KOPT-K1 (cell line): ENCODE data around the gene COPS7B.

Experiments used
- H3K27ac ChIP-seq: fragments of 200-600 bp; sonication (generic); 2 replicates; pipeline ENCODE4 v1.5.1; 2016; ENCODE audit warnings: antibody characterized with exemption, mild to moderate bottlenecking, low read depth, low read length; ENCODE audit not compliant: poor library complexity, severe bottlenecking
- H3K36me3 ChIP-seq: fragments of 200-600 bp; sonication (generic); 2 replicates; pipeline ENCODE4 v1.5.1; 2017; ENCODE audit warnings: antibody characterized with exemption, mild to moderate bottlenecking, low read length, moderate library complexity; ENCODE audit not compliant: insufficient read depth
- H3K9me3 ChIP-seq: fragments of 200-600 bp; sonication (generic); 2 replicates; pipeline ENCODE4 v1.5.1; 2017; ENCODE audit warnings: antibody characterized with exemption, low read length, mild to moderate bottlenecking; ENCODE audit not compliant: insufficient read depth, poor library complexity, severe bottlenecking

Gene COPS7B

DNA sequence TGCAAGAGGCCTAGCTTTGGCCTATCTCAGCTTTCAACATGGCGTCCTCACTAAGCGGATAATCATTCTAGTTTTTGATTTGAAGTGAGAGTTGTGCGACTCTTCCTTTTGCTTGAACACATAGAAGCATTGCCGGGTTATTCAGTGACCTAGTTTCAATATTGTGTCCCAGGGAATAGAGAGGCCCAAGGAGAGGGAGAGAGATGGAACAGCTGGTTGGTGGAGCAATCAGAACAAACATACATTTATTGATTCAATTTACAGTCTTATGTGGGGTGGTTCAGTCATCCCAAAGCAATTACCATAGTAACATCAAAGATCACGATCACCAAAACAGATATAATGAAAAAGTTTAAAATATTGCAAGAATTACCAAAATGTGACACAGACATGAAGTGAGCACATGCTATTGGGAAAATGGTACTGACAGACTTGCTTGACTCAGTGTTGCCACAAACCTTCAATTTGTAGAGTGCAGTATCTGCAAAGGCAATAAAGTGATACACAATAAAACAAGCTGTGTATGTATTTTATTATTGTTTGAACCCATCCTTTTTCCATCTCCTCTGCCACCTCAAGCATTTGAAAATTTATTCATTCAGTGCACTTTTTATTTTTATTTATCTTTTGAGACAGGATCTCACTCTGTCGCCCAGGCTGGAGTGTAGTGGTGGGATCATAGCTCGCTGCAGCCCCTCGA lies 30.2 kb downstream of the COPS7B start:
- H3K27ac ChIP-seq, result no peak overlapping the region
- peaks cover 23% of the 10 kb centered on the region; the same call in 1 of the 2 replicates for H3K36me3 ChIP-seq
- H3K9me3 ChIP-seq, result no peaks in the 10 kb centered on the region

DNA sequence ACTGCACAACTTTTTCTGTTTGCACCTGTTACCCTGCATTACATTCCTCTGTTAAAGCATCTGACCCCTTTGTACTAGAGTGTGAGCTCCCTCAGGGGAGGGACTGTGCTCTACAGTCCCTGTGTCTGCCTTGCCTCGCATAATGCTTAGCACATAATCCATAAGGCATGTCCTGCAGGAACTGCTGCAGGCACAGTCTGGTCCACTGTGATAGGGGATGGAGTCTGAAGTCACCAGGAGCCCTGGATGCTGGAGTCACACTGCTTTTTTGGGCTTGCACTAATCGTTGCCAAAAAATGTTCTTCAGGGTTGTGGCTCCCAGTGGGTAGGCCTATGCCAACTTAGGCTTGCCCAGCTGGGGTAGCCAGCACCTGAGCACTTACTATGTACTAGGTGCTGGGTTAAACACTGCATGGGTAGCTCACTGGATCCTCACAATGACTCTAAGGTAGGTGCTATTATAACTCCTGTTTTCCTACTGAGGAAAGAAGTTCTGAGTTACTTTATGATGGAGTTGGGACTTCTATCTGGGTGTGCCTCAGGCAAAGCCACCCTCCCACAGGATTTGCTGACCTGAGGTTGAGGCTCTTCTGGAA lies 33.3 kb downstream of the COPS7B start:
- no peaks in the 10 kb centered on the region for H3K9me3 ChIP-seq
- H3K36me3 ChIP-seq, result no peaks in the 10 kb centered on the region
- no peak overlapping the region for H3K27ac ChIP-seq

DNA sequence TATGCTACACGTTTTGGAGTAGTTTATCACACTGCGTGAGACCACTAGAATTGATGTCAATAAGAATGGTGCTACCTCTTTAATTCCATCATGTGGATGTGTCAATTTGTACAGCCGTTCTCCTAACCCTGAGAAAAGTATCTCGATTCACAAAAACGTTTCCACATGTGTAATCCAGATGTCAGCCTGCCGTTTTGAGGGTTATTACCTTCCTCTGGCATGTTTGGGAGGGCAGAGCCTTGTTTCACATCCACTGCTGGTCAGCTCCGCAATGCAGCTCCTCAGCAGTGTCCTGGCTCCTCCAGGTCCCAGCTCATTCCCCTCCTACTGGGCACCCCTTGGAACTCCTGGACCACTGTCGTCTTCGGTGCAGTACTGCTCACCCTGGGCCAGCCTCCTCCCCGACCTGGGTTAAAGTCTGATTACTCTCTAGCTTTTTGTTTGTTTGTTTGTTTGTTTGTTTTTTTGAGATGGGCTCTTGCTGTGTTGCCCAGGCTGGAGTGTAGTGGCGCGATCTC lies 34.6 kb downstream of the COPS7B start:
- Histone ChIP-seq H3K27ac (no peak overlapping the region), H3K36me3 (no peaks in the 10 kb centered on the region), H3K9me3 (no peaks in the 10 kb centered on the region)

DNA sequence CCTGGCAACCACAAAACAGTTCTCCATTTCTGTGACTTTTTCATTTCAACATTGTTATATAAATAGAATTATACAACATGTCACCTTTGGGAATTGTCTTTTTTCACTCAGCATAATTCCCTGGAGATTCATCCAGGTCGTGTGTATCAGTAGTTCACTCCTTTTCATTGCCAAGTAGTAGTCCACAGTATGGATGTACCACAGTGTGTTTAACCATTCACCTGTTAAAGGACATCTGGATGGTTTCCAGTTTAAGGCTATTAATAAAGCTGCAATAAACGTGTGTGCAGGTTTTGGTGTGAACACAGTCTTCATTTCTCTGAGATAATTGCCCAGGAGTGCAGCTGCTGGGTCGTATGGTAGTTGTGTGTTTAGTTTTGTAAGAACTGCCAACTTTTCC lies 35.7 kb downstream of the COPS7B start:
- no peaks in the 10 kb centered on the region for H3K9me3 ChIP-seq
- H3K27ac ChIP-seq, result no peak overlapping the region
- no peaks in the 10 kb centered on the region for H3K36me3 ChIP-seq

DNA sequence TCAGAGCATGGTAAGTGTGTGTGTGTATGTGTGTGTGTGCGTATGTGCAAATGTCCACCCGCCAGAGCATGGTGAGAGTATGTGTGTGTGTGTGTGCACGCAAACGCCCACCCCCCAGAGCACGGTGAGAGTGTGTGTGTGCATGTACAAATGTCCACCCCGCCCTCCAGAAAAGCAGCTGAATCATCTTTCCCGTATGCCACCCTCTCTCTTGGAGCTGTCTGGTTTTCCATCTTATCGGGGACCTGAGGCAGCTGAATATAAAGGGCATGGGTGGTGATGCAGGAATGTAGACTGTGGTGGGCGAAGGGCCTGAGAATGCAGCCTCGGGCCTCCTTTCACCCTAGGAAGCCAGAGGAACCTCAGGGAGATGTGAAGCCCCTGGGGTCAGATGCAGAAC lies 66.9 kb downstream of the COPS7B start:
- H3K9me3 ChIP-seq, result peaks cover 10% of the 10 kb centered on the region
- H3K36me3 ChIP-seq, result no peaks in the 10 kb centered on the region
- no peak overlapping the region for H3K27ac ChIP-seq

DNA sequence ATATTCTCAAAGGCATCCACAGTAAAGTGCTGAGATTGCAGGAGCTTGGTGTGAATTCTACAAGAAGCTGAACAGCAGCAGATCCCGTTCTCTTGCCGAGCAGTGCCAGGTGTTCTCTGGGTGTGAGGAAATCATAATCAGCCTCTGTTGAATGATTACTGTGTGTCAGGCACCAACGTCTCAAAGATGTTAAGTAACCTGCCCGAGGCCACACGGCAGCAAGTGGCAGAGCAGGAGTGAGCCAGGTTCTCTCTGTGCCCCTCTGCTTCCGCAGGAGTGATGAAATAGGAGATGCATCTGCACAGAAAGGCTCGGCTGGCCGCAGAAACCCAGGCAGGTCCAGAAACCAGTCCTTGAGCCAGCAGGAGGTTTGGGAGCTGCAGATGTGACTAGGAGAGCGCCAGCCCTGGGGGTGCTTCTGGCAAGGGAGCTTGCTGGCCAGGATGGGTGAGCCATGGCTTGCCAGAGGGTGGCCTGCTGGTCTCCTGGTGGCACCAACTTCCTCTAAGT lies 68.4 kb downstream of the COPS7B start:
- Histone ChIP-seq H3K27ac (no peak overlapping the region), H3K9me3 (no peaks in the 10 kb centered on the region), H3K36me3 (no peaks in the 10 kb centered on the region)

DNA sequence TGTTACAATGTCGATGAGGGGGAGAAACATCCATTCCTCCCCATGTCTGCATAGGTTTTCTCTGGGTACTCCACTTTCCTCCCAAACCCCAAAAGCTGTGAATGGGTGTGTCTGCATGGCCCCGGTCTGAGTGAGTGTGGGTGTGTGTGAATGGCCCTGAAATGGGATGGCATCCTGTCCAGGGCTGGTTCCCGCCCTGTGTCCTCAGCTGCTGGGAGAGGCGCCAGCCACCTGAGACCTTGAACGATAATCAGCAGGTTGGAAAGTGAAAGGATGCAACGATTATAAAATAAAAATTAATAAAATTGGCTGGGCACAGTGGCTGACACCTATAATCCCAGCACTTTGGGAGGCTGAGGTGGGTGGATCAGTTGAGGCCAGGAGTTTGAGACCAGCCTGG lies 70.7 kb downstream of the COPS7B start:
- no peak overlapping the region for H3K27ac ChIP-seq
- no peaks in the 10 kb centered on the region for H3K9me3 ChIP-seq
- H3K36me3 ChIP-seq, result no peaks in the 10 kb centered on the region
